Activated CD8-positive, alpha-beta memory T cell treated with anti-CD3 and anti-CD28 coated beads, Interleukin-2, amount 50 U/mL, for 24 hours (primary cell): ENCODE measurements around the gene PVALB.
A peak's percentile ranks its signal among the peaks of the same experiment; 100 is the strongest.

Experiments
- DNase-seq: peaks from one replicate; pipeline ENCODE4 v3.0.0-alpha.2; 2020; ENCODE audit errors: extremely low read depth

Gene PVALB

DNA sequence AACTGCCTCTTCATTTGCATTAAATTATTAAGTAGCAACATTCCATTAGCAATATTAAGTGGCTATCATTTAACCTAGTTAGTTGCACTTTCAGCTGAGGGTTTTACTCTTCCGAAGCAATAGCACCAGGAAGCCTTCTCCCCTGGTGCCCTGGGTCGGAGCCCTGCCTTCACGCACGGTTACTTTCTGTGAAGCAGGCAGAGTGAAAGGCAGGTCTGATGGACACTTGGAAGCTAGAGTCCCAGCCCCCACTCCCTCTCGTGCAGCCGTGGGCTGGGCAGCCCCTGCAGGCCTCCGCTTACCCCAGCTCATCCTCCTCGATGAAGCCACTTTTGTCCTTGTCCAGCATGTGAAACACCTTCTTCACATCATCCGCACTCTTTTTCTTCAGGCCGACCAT, 2.0 kb downstream of the PVALB start:
- DNase-seq, result no peak

DNA sequence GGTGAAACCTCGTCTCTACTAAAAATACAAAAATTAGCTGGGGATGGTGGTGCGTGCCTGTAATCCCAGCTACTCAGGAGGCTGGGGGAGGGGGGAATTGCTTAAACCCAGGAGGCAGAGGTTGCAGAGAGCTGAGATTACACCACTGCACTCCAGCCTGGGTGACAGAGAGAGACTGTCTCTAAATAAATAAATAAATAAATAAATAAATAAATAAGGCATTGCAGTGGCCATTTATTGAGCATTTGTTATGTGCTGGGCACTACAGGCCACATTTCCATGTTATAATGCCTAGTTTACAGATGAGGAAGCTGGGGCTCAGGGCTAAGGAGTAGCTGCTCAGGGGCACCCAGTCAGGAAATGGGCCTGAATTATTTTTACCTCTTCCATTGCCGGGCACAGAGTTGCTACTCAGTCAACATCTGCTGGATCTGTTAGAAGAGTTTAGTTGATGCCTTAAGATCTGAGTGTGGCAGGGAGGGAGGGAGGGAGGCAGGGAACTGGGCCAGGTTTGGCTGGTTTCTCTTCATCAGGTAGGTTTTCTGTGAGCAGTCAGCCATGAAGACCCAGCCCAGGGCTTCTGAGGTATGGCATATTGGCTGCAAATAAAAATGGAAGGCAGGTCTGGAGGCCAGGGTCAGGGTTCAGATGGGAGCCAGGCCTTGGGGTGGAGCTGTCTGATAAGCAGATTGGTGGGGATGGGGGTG, 5.6 kb downstream of the PVALB start:
- DNase-seq, result no peak

DNA sequence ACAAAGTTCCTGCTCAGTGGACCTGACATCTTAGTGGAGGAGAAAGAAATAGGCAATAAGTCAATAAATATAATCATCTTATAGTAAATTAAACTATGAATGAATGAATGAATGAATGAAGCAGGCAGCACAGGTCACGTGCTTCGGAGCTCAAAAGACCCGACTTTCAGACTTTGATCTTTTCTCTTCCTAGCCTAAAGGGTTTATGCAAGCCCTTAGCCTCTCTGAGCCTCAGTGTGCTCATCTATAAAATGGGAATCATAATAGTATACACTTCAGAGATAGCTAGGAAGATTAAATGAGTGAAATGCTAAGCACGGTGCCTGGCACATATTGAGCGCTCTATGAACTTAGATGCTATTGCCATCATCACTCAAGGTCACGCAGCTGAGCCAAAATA, 7.5 kb downstream of the PVALB start:
- no peak for DNase-seq

DNA sequence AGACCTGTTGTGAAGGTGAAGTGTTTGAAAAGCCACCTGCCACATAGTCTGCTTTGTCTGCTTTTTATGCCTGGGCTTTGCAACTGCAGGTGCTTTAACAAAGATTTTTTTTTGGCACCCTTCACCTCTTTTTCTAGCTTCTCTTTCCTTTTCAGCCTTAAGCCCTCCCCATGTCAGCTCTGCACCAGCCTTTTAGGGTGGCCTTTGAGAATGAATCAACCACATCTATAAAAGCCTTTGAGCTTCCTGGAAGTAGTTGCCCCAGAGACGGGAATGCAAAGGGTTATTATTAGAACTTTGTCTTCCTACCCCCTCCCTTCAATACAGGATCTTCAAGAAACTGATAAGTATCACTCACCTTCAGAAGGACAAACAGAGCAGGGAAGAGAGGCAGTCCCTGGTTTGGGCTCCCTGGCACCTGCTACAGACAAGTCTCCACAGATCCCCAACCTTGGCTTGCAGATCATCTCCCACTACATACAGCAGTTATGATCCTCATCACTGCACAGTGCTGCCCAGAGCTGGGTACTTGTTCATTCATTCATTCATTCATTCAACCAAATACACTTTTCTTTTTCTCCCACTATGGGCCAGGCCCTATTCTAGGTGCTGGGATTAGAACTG, 8.0 kb downstream of the PVALB start:
- no peak for DNase-seq

DNA sequence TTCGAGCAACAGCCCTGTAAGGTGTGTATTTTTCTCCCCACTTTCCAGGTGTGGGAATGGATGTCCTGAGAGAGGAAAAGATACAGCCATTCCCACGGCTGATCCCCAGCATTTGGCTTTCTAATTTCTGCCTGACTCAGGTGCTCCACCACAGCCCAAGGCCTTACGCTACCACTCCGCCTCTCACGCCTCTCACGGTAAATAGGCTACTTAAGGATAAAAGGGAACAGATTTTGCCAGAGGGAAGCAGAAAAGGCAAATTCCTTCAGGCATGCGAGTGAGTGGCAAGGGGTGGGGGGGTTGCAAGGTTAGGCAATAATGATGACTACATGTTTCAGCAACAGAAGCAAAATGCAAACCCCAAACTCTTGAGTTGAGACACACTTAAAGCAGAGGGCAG, 9.2 kb downstream of the PVALB start:
- DNase-seq, result no peak

DNA sequence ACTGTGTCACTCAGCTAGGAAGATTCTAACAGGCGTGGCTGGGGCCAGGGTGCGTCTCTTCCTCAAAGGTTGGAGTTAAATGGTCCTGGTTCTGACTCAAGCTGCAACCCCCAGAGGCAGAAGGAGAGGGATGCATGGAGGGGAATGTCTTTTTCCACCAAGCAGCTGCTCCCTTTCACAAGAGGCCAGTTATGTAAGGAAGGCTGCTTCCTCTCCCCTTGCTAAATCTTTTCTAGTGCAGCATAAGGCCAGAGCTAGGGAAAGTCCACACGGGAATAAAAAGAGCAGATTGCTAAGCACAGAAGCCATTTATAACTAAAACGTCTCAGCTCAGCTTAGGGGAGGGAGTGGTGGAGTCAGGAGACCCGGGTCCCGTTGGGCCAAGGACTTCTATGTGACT, 10.0 kb downstream of the PVALB start:
- no peak for DNase-seq

DNA sequence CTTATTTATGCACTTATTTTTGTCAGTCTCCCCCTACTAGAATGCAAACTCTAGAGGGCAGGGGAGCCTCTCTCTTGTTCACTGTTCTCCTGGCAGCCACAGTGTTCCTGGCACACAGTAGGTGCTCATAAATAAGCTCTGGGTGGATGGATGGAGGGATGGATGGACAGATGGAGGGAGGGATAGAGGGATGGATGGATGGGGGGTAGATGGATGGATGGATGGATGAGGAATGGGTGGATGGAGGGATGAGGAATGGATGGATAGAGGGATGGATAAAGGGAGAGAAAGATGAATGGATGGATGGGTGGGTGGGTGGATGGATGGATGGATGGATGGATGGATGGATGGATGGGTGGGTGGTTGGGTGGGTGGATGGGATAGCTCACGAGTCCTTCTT, 13.5 kb downstream of the PVALB start:
- DNase-seq, result no peak

DNA sequence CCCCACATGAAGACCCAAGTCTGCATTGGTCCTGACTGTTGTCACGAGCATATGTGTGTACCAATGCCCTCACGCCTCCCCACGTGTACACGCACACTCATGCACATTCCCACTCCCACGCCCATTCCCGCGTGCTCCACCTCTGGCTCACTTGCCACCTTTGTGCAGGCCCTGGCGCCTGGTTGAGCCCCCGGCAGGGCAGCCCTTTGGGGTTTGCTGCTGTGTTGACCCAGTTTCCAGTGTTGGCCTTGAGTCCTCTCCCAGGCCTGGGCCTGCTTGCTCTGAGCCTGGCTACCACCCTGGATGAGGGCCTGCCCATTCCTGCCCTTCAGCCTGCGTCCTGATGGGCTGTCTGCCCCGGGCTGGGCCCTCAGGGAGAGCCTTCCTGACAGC, 18.2 kb downstream of the PVALB start:
- no peak for DNase-seq

DNA sequence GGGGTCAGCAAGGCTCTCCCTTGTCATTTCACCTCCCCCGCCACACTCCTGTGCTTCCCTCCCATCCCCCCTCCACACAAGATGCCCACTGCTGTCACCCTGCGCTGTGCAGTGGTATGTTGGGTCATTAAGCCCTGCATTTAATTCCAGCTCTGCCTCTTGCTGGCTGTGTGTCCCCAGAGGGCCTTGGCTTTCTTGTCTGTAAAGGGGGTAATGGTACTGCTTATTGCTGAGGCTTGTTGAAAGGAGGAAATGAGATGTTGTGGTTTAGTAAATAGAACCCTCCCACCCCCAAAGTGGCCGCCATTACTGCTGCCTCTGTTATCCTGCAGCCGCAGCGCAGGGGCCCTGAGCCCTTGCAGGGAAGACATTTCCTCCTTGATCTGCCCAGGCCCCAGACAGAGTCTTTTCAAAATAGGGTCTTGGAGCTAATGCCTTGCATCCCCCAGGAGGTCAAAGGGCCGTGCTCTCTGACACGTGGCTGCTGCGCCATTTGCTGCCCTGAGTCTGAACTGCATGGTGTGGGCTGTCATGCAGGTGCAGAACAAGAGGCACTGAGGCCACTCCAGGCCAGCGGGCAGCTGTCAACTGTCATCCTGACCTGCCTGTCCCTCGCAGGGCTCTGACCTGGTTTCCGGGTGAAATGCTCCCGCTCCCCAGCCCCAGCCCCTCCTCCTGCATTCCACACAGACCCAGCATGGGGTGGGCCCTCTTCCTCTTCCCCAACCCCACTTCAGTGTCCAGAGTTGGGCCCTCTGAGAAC, 18.7 kb downstream of the PVALB start:
- no peak for DNase-seq

DNA sequence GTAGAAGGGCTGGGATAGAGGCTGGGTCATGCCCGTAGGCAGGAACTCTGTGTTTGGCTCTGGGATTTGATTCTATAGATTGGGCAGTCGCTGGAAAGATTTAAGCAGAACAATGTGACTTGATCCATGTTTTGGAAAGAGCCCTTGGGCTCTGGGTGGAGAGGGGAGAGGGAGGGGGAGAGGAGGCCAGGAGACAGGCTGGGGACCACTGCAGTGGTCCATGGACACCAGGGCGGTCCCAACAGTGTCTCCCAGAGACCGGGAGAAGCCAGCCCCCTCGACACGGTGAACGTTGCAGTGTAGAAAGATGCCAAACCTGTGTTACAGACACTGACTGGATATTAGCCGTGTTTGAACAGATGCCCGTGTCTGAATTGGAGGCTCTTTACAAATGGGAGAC, 19.5 kb downstream of the PVALB start:
- no peak for DNase-seq

DNA sequence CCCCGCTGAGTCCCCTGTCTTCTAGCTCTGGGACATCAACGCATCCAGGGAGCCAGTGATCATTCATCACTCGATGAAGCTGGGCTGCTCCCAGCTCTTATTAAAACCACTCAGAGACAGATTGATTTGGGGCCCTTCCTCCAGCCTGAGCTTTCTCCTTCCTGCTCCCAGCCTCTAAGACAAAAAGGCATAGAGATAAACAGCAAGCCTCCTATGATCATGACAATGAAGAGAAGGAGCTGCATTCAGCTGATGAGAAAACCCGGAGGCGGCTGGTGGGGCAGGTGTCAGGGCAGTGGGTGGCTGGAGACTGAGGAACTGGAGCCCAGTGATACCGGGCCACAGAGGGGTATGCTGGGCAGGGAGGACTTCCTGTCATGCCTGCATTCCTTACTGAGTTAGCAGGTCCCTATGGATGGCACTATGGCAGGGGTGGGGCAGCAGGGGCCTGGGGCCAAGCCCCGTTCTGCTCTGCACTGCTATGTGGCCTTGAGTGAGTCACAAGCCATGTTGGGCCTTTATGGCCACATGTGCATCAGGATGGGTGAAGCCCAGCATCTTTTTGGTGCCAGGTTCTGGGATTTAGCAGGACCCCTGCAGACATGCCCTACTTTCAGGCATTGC, 20.2 kb downstream of the PVALB start:
- no peak for DNase-seq

DNA sequence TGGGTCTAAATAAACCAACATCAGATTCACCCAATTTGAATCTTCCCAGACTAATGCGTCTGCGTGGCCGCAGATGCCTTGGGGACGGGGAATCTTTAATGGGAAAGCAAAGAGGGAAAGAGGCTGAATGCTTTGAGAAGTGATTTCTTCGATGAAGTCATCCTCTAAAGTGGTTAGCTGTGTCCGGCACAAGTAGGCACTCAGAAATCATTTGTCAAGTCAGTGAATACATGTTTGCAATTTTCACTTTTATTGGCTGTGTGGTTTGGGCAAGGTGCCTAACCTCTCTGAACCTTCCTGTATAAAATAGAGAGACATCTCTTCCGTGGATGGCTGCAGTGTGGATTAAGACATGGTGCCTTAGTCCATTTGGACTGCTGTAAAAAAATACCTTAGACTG, 21.2 kb downstream of the PVALB start:
- DNase-seq, result no peak

DNA sequence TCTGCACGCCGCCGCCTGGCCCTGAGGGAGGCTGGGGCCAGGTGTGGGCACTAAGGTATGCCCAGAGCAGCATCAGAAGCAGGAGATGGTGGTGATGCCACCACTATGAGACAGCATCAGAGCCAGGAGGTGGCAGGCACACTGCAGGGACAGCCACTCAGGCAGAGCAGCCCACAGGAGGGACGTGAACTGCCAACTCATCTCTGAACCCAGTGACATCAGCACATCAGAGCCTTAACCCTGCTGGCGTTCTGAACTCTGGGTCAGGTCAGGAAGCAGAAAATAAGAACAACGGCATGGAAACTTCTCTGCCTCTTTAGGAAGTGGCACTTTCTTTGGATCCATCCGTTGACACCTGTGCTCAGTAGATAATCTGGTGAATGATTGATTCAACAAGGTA, 26.2 kb downstream of the PVALB start:
- no peak for DNase-seq

DNA sequence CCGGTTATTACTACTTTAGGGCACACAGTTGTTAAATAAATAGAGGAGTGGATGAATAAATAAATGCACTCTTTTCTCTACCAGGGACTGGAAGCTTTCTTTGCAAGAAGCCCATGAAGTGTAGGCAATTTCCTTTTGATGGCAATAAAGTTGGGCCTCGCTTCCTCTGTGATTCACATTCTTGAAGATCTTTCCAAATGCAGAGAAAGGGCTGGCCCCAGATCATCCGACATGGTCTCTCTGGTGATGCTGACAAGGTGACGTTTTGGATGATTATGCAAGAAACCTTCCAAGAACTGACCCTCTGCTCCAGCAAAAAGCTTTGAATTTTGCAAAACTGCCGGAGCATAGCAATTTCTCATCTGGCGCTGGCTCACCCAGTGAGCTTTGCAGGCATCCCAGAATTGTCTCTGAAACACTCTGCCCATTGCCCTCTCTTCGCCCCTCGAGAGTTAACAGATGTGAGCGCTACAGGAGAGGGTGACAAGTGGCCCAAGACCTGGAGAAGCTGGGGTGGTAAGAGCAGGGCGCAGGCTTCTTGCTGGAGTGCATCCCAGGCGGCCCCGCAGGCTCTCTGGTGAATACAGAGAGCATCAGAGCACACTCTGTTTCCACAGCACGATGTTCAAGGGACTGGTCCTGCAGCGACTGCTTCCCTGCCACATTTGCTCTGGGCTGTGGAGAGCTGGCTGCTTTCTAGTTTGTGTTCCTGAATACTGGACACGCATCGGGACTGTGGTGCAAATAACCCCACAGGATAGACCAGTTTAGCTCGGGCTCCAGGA, 29.4 kb downstream of the PVALB start:
- no peak for DNase-seq

DNA sequence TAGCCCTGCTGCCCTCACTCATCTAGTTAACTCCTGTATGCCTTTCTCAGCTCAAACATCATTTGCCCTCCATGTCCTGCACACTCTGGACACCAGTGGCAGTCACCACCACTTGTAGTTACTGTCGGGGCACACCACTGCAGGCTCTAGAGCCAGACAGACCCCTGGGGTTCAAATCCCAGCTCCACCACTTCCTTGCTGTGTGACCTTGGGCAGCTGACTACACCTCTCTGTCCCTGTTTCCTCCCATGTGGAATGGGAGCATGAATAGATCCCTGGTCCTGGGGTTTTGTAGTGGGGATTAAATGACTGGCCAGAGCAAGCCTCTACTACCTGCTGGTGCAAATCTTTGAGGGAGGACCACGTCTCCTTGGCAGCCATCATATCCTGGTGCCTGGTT, 33.1 kb downstream of the PVALB start:
- DNase-seq, result no peak

DNA sequence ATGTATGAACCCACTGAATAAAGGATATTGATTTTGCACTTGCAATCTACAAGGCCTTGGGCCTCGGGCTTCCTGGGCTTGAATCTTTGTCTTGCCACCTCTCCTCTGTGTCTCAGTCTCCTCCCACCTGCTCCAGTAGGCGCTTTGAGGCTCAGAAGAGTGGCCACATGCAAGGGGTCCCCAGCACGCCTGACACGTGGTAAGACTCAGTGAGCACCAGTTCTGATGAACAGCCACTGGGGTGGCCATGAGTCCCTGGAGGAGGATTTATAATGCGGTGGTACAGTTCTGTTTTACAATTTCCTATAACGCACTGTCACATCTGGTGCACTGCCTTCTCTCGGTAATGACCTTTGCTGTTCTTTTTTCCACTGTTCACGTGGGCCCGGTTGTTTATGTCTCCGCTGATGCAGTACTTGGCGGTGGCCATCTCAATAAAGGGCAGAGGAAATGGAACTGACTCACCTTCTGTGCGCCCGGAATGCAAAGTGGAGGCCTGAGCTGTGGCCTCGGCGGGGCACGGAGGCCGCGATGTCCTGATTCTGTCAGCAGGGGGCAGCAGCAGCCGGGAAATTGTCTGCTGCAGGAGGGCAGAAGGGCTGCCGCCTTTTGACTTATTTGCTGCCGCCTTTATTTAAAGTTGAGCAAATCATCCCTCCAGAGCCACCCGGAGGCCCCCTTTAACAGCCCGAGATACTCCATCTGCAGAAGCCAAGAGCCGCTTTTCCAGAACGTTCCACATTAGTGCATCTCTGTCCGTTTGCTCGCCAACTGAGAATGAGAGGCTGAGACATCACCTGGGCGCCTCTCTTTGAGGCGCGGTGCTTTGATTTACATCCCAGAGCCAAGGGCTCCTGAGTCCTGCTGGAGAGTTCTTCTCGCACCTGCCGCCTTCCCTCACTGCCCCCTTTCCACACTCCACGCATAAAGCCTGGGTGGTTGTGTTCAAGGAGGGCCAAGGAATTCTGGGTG, 34.9 kb downstream of the PVALB start:
- DNase-seq, result peak; percentile 64

DNA sequence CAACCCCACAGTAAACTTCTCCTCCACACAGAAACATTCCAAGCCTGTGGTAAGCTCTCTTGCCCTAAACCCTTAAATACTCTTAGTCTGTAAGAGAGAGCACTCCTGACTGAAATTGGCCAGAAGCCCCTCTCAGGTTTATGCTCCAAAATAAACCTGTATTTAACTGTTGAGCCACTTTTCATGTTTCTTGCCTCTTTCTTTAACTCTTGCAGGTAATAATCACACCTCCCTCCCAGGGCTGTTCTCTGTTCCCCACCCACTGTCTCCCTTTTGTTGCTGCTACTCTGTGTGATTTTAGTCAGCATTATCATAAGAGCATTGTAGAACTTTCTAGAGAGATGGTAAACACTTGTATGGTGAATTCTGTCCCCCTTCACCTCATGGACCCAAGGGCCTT, 38.8 kb downstream of the PVALB start:
- DNase-seq, result no peak

DNA sequence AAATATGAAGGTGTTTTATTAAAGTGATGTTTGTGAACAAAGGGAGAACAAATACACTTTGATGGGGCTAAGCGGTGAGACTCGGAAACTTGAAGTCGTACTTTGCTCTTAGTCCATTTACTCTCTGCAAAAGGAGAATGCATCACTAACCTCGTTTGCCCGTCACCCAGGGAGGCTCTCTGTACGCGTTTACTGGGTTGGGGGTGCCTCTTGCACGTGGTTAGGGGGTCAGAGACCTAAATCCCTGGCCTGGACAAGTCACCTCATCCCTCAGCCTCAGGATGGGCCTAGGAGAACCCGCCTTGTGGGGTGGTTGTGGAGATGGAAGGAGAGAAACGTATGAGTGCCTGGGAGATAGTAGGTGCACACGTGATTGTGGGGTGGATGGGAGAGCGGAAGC, 40.1 kb downstream of the PVALB start:
- no peak for DNase-seq

DNA sequence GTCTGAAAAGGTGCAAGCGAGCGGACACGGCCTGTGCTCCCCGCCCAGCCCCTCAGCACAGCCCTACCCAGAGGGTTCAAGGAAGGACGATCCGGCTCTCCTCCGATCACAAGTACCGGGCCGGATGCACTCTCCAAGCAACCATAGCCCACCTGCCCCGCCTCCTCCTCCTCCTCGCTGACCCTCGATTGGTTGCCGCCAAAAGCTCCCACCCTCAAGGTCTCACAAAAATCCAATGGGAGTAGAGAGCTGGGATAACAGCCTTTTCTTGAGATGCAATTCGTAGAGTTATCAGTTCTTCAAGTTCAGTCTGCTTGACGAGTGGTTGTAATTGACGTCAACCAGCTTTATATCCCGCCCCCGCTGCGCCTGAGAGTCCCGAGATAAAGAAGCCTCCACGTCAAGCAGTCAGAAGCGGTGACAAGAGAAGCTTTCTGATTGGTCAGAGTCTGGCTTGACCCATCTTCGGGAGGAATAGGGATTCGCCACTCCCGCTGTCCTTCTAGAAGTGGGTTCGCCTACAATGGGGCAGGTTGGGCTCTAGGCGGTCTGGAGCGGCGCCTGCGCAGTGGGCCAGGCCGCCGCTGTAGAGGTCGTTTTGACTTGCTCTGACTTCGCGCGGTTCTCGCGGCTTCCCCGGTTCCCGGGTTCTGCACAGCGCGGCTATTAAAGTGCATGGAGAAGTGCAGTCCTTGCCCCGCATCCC, 40.7 kb downstream of the PVALB start, which contains the start of gene IFT27:
IFT27 (minus strand) TSS at position 156 of the 706 bp plus-strand sequence. CDS start 412 bp downstream, outside the sequence.
- DNase-seq, result peak; percentile 94

DNA sequence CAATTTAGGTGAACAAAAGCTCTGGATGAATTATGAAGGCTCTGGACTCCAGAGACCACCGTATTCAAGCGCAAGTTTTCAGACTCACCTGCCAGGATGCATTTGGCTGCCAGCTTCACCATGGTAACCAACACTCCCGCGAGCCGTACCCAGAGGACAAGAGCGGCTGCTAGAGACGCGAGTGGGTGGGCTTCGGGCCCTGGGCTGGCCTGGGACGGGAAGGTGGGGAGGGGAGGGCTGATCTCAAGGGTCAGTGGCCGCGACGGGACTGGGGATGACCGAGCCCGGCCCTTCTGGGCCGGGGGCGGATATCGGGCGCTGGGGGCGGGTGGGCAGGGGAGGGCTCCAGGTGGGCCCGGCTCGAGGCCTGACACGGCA, 41.3 kb downstream of the PVALB start:
- no peak for DNase-seq
